ELR (cell line): Measurements from ENCODE around the gene DOHH.

Experiments used
- DNase-seq: peaks from one replicate; pipeline ENCODE4 v3.0.0-alpha.2; 2015; ENCODE audit warnings: low read depth

DOHH gene, protein sequence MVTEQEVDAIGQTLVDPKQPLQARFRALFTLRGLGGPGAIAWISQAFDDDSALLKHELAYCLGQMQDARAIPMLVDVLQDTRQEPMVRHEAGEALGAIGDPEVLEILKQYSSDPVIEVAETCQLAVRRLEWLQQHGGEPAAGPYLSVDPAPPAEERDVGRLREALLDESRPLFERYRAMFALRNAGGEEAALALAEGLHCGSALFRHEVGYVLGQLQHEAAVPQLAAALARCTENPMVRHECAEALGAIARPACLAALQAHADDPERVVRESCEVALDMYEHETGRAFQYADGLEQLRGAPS

DNA sequence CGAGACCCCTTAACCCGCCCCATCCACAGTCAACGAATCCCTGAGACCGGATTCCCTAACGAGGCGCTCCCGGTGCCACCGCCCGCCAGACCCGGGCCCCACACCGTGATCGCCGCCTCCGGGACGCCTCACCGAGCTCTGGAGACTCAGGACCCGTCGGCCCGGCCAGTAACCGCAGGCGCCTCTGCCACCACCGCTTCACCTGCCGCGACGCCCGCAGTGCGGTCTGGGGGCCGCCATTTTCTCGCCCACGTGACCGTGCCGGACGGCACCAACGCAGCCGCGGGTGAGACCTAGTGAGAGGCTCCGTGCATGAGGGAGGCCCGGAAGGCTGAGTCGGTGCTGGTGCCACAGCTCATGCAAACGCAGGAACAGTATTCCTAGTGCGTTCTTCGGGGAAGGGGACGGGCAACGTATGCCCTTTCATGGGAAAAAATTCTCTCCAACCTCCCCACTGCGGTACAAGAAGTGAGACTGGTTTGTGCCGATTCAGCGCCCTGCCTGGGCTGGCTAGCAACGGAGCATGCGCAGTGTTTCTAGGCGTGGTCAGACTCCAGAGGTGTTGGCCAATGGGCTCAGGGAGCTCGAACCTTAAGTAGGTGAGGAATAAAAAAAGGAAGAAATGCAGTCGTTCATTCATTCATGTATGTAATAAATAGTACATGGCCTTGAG lies at the start of gene DOHH:
DOHH (minus strand) TSS at position 246 of the 673 bp plus-strand sequence. CDS start 3,860 bp downstream, outside the sequence.
- peak; percentile 97 for DNase-seq

DNA sequence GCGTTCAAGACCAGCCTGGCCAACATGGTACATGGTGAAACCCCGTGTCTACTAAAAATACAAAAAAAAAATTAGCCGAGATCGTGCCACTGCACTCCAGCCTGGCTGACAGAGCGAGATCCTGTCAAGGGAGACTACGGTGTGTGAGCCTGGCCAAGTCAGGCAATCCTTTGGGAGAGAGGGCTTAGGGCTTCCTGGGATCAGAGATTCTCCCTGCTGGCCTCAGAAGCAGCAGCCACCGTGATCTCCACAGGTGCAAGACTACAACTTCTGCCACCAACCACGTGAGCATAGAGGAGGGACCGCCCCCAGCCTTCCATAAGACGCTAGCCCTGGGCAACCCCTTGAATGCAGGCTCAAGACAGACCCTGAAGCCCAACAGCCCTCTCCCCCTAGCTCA lies 49.3 kb upstream of the DOHH start:
- DNase-seq, result no peak

DNA sequence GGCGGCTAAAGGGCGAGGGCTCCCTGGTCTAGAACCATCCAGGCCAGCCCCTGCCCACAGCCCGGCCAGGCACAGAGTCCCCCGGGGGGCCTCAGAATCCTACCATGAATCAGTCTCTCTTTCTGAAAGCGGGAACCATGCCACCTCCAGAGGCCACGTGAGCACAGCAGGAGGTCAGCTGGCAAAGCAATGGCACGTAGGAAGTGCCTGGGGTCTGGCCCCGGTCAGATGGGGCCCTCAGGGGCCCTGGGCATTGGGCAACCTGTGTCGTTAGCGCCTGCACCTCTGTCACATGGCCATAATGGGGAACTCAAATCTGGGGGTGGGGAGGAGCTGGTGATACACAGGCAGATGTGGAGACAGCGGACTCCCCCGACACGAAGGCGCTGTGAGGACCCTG lies 48.1 kb upstream of the DOHH start:
- DNase-seq, result no peak

DNA sequence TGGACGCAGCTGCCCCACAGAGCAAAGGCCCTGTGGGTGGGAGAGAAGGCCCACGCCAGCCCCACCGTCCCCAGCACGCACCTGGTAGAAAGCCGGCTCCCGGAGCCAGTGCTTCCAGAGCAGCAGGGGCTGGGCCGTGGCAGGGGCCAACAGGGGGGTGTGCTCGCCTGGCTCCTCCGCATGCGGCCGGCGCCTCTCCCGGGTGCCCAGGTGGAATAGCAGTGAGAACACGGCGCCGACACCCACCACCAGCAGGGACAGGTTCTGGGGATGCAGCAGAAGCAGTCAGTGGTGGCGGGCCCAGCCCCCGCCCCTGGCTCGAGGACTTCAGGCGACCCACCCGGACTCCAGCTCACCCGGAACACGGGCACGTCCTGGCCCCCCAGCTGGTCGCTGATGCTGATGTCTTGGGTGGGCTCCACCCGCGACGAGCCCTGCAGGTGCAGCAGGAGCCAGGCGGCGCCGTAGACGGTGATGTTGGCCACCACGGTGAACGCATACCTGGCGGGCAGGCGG lies 47.4 kb upstream of the DOHH start:
- no peak for DNase-seq

DNA sequence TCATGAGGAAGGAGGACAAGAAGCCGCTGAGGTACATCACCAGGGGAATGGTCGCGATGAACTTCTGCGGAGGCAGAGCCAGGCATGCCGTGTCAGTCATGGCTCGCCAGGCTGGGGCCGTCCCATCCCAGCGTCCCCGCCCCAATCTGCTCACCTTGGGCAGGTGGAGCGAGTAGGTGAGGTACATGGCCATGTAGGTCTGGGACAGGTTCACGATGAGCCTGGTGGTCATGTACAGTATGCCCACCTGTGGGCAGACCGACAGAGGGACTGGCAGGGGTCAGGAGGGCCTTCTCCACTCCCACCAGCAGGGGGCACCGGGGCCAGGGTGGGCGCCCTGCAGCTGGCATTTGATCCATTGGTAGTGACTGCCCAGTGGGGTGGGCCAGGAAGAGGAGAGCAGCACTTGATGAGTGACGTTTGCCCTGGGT lies 46.8 kb upstream of the DOHH start:
- DNase-seq, result peak; percentile 56

DNA sequence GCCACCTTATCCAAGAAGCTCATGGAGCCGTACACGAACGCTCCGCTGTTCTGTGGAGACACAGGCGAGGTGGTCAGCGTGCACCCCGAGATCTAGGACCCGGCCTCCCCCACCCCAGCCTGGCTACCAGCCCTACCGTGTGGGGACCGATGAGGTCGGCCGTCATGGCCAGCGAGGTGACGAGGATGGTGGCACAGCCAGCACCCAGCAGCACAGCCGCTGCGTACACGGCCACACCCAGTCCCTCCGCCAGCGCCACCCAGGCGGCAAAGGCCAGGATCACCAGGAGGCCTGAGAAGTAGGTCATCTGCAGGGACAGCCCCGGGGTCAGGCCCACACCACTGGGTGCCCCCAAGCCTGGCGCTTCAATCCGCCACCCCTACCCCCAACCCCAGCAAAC lies 45.6 kb upstream of the DOHH start:
- DNase-seq, result no peak

DNA sequence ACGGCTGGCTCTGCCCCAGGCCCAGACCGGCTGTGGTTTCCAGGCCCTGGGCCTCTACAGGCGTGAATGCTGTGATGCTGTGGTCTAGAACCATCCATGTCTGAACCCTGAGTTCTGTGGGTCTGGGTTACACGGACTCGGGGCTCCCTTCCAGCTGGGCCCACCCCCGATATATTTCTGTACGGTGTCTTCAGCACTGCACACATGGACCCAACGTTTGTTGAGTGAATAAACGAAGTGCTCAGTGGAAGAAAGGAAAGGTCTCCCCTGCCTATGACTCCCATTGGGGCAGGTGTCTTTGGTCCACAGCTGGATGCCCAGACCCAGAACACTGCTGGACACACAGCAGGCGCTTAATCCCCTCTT lies 45.2 kb upstream of the DOHH start:
- no peak for DNase-seq

DNA sequence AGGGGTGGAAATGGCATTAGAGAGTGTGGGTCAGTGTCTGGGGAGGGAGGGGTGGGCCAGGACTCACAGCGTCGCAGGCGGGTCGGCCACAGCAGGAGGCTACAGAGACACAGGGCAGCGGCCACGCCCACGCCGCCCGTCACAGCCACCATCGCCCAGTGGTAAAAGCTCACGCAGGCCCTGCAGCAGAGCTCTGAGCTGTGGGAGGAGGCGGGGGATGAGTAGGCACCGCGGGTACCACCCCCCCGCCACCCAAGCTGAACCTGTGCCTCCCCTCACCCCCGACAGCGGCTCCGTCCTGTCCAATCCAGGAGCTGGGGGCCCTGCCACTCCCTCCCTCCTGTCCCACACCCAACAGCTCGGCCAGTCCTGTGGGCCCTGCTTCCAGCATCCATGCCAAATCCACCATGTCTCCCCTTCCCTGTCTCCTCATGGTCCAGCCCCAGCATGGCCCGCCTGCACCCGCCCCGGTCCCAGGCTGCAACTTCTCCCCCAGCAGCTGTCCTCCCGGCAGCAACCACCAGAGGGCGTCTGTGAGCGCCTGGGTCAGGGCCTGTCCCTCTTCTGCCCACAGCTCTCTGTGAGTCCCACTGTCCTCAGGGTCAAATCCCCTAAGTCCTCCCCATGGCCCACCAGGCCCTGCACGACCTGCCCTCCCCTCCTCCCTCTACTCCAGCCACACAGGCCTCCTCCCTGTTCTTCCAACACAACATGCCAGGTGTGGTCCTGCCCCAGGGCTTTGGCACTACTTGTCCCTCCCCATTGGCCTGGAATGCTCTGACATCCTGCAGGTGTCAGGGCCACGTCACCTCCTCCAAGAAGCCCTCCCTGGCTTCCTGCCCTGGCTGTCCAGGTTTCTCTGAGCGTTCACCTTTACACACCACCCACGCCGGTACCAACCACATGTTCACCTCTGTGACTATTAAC lies 44.5 kb upstream of the DOHH start:
- DNase-seq, result peak; percentile 67

DNA sequence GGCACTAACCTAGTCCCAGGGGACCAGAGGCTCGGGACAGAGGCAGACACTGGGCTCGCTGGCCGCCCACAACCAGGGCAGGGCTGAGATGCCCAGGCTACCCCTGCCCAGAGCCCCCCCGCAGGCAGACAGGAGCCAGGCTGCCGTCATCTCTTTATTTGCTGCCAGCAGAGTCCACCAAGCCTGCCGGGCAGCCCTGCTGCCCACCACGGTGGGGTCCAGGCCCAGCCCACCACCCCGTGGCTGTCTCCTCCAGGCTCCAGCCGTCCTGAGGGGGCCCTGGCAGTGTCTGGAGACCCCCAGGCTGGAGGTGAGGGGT lies 43.5 kb upstream of the DOHH start:
- no peak for DNase-seq

DNA sequence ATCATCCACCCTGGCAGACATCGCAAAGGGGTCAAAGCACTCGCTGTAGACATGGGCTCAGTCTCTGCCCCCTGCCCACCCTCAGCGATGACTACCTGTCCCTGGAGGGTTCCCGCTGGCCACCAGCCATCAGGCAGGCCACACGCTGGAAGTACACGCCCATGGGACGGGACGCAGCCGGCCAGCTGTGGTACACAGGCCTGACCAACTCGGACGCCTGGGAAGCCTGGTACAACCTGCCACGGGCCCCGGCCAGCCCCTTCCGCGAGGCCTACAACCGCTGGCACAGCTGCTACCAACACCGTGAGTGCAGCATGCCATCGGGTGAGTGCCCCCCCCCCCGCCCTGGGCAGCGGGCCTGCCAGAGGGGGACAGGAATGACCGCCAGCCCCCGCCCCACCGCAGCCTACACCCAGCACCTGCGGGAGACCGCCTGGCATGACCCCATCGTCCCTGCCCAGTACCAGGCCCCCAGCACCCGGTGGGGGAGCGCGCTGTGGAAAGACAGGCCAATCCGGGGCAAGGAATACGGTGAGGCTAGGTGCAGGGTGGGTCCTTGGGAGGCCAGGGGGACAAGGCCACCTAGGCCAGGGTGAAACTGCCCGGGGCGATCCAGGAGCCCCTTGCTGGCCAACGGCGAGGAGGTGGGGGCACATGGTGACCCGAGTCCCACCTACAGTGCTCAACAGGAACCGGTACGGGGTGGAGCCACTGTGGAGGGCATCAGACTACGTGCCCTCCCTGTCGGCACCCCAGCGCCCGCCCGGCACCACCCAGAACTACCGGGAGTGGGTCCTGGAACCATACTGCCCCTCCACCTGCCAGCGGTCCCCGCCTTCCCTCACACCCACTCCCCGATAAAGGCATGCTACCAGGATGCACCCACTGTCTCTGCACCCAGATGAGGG lies 42.9 kb upstream of the DOHH start:
- no peak for DNase-seq

DNA sequence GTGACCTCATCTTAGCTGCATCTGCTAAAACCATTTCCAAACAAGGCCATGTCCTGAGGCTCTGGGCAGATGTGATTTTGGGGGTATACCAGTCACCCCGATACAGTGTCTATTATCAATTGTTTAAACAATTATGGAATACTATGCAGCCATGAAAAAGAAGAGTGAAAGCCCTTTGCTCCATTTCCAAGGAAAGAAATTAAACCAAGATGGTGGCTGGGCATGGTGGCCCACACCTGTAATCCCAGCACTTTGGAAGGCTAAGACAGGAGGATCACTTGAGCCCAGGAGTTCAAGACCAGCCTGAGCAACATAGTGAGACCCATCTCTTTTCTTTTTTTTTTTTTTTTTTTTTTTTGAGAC lies 39.3 kb upstream of the DOHH start:
- no peak for DNase-seq

DNA sequence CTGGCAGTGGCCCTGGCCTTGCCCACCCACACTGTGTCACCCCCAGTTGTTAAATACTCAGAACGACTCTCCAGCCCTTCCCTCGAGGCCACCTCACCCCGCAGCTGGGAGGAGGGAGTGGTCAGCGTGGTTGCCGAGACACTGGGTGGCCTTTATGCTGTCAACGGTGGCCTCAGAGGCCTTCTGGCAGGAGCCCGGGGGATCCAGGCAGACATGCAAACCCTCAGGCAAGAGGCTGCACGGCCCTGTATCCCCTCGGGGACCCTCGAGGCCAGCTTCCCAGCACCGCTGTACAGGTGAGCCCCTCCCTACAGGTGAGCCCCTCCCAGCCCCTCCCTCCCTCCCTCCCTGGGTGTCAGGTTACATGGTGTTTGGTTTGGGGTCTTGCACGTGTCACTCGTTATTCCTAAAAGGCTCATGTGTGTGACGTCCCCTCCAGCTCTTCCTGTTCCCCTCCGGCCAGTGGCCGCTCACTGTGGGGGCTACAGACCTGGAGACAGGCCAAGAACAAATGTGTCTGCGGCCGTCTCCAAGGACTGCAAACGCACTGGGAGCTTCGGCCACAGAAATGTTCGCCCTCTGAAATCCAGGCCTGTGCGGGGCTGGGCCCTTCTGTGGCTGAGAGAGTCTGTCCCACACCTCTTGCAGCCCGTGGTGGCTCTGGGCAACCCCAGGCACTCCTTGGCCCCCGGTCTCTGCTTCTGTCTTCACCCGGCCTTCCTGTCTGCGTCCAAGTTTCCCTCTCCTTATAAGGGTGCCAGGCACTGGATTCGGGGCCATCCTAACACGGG lies 38.7 kb upstream of the DOHH start, which contains the start of gene TEKTIP1:
TEKTIP1 (plus strand) TSS at position 210 of the 791 bp plus-strand sequence; CDS start at position 214, 4 bp downstream.
- DNase-seq, result peak; percentile 44

DNA sequence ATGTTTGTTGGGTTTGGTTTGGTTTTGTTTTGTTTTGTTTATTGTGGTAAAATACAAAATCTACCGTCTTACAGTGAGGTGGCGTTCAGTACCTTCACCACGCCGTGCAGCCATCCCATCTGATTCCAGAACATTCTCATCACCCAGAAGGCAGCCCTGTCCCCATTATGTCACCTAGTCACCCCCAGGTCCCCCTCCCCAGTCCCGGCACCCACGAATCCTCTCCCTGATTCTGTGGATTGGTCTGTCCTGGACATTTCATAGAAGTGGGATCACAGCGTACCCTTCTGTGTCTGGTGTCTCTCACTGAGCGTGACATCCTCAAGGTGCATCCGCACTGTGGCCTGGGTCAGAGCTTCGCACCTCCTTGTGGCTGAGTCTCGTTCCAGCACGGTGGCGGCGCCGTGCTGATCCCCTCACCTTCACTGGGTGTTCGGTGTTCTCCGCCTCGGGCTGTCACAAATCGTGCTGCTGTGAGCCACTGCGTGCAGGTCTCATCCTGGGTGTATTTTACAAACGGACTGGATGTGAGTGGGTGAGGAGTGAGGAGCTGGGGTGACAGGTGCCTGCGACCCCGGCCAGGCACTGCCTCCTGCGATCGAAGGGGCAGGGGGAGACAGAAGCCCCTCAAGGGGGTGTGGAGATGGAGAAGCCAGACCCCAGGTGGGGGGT lies 37.9 kb upstream of the DOHH start:
- no peak for DNase-seq

DNA sequence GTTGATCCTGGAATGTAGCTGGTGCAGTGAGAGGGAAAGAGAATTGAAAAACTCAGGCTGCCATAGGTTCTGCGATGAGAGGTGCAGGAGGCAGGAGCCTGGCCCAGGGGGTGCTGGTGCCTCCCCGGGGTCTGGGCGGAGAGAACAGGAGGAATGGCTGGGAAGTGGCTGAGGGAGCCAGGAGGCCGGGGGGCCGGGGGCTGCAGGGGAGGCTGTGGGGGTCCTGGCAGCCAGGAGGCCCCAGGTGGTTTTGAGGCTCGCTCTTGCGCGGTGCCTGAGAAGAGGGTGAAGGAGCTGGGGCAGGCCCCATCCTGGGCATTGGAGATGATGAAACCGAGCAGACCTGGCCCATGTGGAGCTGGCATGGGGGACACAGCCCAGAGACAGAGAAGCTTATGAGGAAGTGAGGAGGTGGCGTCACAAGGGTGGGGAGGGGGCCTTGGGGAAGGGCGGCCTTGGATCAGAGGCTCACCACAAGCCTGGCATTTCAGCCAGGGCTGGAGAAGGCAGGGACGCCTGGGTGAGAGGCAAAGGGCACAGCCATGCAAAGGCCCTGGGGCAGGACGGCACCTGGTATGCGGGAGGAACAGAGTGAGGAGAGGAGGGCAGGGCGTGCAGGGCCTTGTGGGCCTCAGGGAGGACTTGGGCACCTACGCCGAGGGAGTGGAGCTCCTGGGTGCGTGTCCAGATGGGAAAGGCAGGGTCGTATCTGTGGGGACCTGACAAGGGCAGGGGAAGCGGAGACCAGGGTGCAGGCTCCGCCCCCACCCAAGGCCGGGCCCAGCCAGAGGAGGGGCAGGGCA lies 37.2 kb upstream of the DOHH start:
- DNase-seq, result no peak

DNA sequence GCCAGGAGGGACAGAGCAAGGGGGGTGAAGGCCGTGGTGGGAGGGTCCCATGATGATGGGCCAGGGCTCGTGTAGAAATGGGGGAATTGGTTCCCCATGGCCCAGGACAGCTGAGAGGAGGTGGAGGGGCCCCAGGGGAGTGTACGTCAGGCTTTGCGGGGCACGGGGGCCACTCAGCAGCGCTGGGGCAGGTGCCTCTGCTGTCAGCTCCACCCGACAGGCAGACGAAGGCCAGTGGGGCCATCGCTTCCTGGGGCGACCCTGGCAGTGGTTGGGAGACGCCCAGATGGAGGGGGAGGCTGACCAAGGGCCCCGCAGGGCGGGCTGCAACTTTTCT lies 36.6 kb upstream of the DOHH start:
- no peak for DNase-seq

DNA sequence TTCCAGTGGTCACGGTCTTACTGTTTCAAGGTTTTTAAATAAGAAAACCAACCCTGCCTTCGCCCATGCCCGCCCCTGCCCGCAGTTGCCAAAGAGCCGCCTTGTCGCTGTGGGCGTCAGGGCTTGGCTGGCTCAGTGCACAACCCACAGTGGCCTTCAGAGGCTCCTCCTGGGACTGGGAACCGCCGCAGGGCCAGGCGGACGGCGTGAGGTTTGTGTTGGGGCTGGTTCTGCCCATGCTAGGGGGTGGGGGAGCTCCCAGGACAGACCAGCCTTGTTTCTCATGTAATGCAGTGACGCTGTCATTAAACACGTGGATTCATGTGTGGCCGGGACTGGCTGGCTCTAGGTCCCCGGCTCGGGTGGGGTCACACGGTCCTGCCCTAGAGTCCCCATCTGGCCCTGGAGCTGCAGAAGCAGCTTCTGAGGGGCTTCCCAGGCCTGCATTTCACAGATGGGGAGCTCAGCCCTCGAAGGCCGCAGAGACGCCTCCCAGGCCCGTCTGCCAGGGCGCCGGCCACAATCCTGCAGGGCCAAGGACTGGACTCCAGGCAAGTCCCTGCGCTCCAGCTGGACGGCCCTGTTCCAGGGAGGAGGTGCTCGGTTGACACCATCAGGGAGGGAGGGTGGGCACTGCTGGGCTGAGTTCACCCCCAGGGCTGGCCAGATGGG lies 36.1 kb upstream of the DOHH start:
- DNase-seq, result no peak

DNA sequence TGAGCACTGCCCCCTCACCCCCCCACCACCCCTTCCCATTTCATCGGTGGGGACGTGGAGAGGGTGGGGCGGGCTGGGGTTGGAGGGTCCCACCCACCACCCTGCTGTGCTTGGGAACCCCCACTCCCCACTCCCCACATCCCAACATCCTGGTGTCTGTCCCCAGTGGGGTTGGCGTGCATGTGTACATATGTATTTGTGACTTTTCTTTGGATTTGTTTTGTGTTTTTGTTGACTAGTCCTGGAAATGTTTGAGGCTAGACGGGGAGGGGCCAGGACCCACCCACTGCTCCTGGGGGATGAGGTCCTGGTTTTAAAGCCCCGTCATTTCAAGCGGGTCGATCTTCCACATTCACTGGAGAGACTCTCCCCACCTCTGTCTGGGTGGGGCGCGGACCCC lies 35.5 kb upstream of the DOHH start:
- DNase-seq, result no peak

DNA sequence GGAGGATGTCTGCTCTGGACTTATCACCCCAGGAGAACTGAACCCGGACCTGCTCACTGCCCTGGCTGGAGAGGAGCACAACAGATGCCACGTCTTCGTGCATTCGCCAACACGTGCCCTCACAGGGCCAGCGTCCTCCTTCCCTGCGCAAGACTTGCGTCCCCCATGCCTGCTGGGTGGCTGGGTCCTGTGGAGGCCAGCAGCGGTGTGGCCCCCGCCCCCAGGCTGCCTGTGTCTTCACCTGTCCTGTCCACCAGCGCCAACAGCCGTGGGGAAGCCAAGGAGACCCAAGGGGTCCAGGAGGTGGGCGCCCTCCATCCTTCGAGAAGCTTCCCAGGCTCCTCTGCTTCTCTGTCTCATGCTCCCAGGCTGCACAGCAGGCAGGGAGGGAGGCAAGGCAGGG lies 35.1 kb upstream of the DOHH start:
- no peak for DNase-seq

DNA sequence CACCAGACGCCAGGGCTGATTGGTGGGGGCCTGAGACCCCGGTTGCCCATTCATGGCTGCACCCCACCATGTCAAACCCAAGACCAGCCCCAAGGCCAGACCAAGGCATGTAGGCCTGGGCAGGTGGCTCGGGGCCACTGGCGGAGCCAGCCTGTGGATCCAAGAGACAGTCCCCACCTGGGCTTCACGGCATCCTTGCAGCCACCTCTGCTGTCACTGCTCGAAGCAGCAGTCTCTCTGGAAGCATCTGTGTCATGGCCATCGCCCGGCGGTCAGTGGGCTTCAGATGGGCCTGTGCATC lies 34.7 kb upstream of the DOHH start:
- no peak for DNase-seq
